Cerebellar nuclear complex (tissue), 1 donor: Measurements from ENCODE around the gene EGLN2.
"Not testable (repeated sequence)": the region's sequence is repeated elsewhere in the genome, so short reads cannot be mapped to it uniquely, and the experiment has no call there.

ENCODE experiments used
- DNase-seq, 2 experiments: peaks; one replicate each; lab custom pipeline; 2025; lab: John Stamatoyannopoulos, UW

The EGLN2 gene

GRCh38 chr19:40776932-40777644 is 21.9 kb upstream of the EGLN2 start:
- DNase-seq, result peak; percentile 66 to 84

GRCh38 chr19:40777645-40777936 is 21.4 kb upstream of the EGLN2 start:
- no peak for DNase-seq

GRCh38 chr19:40777937-40778705 is 20.9 kb upstream of the EGLN2 start, which contains the start of gene RAB4B:
RAB4B (plus strand) TSS chr19:40778247; CDS start chr19:40778376, 129 bp downstream.
- DNase-seq, result peak; percentile 92 to 98

- DNase-seq, result no peak
These were observed 20.2 kb upstream of the EGLN2 start for GRCh38 chr19:40778706-40779284.

GRCh38 chr19:40780582-40780981 is 18.4 kb upstream of the EGLN2 start:
- DNase-seq, result no peak

GRCh38 chr19:40781140-40781539 is 17.9 kb upstream of the EGLN2 start:
- no peak for DNase-seq

GRCh38 chr19:40783711-40784110 is 15.3 kb upstream of the EGLN2 start:
- DNase-seq, result no peak

GRCh38 chr19:40784146-40784545 is 14.8 kb upstream of the EGLN2 start:
- not testable (repeated sequence) for DNase-seq

- no peak for DNase-seq
These were observed 13.5 kb upstream of the EGLN2 start for GRCh38 chr19:40785526-40785925.

GRCh38 chr19:40786060-40787037 is 12.6 kb upstream of the EGLN2 start:
- no peak for DNase-seq

- no peak for DNase-seq
These were observed 7.6 kb upstream of the EGLN2 start for GRCh38 chr19:40791349-40791748.

GRCh38 chr19:40791996-40792395 is 7.0 kb upstream of the EGLN2 start:
- no peak for DNase-seq

- DNase-seq, result no peak
These were observed 1.6 kb upstream of the EGLN2 start for GRCh38 chr19:40797166-40797962.

- no peak for DNase-seq
These were observed 868 bp upstream of the EGLN2 start for GRCh38 chr19:40797963-40798682.

- no peak for DNase-seq
These were observed 757 bp downstream of the EGLN2 start for GRCh38 chr19:40799558-40800338.

GRCh38 chr19:40800339-40800996 is 1.5 kb downstream of the EGLN2 start:
- no peak for DNase-seq

GRCh38 chr19:40800997-40801377 is 2.0 kb downstream of the EGLN2 start:
- DNase-seq, result no peak

- no peak for DNase-seq
These were observed 2.7 kb downstream of the EGLN2 start for GRCh38 chr19:40801426-40802299.
